Hypothalamus (tissue), 51 donors: Measurements from ENCODE around the gene HBD.

Source experiments
- DNase-seq, 51 donors: peaks; one replicate each; lab custom pipeline; 2025; lab: John Stamatoyannopoulos, UW

The HBD gene

DNA sequence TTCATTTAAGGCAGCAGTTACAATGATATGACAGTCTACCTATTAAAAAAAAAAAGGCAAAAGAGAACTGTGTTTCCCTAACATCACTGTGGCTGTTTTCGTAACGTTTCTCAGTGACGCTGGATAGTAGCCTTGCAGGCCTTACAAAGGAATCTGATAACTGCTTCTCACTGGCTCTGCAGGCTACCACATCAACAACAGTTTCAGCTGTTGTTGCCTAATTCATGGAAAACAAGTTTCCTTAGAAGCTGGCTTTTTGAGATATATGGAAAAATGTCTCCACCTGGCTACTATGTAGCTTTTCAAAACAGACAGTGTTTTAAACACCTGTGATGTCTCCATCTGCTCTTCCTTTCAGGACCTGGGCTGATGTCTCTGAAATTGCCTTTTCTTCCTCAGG, 37.6 kb downstream of the HBD start:
- no peak for DNase-seq

DNA sequence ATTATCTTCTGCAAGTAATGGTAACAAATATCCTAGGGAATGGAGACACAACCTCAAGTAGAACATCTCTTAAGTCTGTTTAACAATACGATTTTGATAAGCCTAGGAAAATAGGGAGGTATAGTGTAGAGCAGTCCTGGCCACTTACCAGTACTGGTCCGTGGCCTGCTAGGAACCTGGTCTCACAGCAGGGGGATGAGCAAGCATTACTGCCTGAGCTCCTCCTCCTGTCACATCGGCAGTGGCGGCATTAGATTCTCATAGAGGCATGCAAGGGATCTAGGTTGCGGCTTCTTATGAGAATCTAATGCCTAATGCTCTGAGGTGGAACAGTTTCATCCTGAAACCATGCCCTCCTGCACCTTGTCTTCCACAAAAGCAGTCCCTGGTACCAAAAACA, 38.2 kb downstream of the HBD start:
- DNase-seq, result no peak

DNA sequence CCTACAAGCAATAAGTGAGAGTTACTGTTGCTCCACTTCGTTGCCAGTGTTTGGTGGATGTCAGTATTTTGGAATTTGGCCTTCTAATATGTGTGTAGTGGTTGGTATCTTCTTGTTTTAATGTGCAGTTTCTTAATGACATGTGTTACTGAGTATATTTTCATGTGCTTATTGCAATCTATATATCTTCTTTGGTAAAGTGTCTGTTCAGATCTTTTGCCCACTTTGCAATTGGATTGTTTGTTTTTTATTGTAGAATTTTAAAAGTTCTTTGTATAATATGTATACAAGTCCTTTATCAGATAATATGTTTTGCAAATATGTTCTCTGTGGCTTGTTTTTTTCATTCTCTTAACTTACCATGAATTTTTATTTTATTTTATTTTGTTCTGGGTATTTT, 41.5 kb downstream of the HBD start:
- no peak for DNase-seq

DNA sequence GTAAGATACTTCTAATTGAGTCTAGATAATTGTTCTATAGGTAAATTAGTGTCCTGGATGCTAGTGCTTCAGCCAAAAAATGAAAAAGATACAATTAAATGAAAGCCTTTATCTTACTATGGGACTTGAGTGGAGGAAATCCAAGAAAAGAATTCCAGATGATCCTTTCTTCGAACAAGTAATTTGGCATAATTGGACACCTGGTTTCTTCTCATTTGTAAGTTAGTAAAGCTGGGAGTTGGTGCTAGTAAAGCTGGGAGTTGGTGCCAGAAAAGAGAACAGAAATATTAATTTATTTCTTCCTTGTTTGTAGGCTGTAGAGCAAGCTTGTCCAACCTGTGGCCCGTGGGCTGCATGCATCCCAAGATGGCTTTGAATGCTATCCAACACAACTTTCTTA, 46.1 kb downstream of the HBD start:
- DNase-seq, result no peak
